Measurements from ENCODE around the gene INSRR. TPM values are rescaled to one million over a fixed set of nuclear protein-coding genes. Genes with fewer than 3 reads are reported as not detected.

The INSRR gene
- total RNA-seq, 1 experiment from 2014 or later = not detected

GRCh38 chr1:156853761-156854160, 5.2 kb downstream of the INSRR start:
- POLR2A ChIA-PET (ENCODE audit: unreplicated experiment) = interaction anchor here (0.5 kb wide), 1 partner anchor 261 kb away, joined by 4 read pairs; no protein-coding TSS in a partner anchor
- H3K27ac ChIP-seq = no peak overlapping the region
- CTCF ChIA-PET = no interaction called here

GRCh38 chr1:156852418-156852874, 6.5 kb downstream of the INSRR start:
- Histone ChIP-seq H3K4me3 (no peak overlapping the region), H3K79me2 (ENCODE audit: low read depth) (no peaks in the 10 kb centered on the region), H2AFZ (no peak overlapping the region), H4K20me1 (ENCODE audit: insufficient read depth) (no peaks in the 10 kb centered on the region; the same call in 1 of the 2 replicates), H3K9me3 (ENCODE audit: insufficient read depth, low read depth) (no peaks in the 10 kb centered on the region), H3K4me1 (replicated peaks; ENCODE audit: insufficient read depth) (no peaks in the 10 kb centered on the region), H3K27me3 (ENCODE audit: insufficient read depth, low read depth) (peaks cover 28% of the 10 kb centered on the region), H3K27ac (no peak overlapping the region), H3K9me2 (ENCODE audit: insufficient read depth) (no peaks in the 10 kb centered on the region), H3K36me3 (ENCODE audit: low read depth) (no peaks in the 10 kb centered on the region), H3F3A (ENCODE audit: insufficient read depth, low read depth) (no peaks in the 10 kb centered on the region), H3K4me2 (no peak overlapping the region)
- BruUV-seq (replicated peaks) = no TSS peak
- peak in 1 of 2 experiments; percentile 17 for DNase-seq
- intact Hi-C loops (cut with micrococcal nuclease; ENCODE audit: unreplicated experiment) = no loop called here
- CTCF ChIA-PET = no interaction called here
- POLR2A ChIA-PET (ENCODE audit: unreplicated experiment) = no interaction called here
- no peak for TF ChIP-seq CTCF (conservative IDR thresholded peaks at IDR 0.05)
- no peak for TF ChIP-seq EZH2 (IDR thresholded peaks at IDR 0.05; ENCODE audit: low read depth)

More at GRCh38 chr1:156853761-156854160, 5.2 kb downstream of the INSRR start:
- H3K4me3 ChIP-seq = no peak overlapping the region
- no peak overlapping the region for H3K4me2 ChIP-seq
- no peaks in the 10 kb centered on the region for H3K9me3 ChIP-seq (ENCODE audit: insufficient read depth, low read depth)
- no peaks in the 10 kb centered on the region for H3K79me2 ChIP-seq (ENCODE audit: low read depth)
- no peak overlapping the region for H2AFZ ChIP-seq
- no peaks in the 10 kb centered on the region; the same call in 1 of the 2 replicates for H4K20me1 ChIP-seq (ENCODE audit: insufficient read depth)
- no peaks in the 10 kb centered on the region for H3K4me1 ChIP-seq (replicated peaks; ENCODE audit: insufficient read depth)
- peaks cover 29% of the 10 kb centered on the region for H3K27me3 ChIP-seq (ENCODE audit: insufficient read depth, low read depth)
- no peaks in the 10 kb centered on the region for H3K36me3 ChIP-seq (ENCODE audit: low read depth)
- no peak for DNase-seq
- TF ChIP-seq CTCF (conservative IDR thresholded peaks at IDR 0.05) (no peak), EZH2 (IDR thresholded peaks at IDR 0.05; ENCODE audit: low read depth) (no peak)
- no peaks in the 10 kb centered on the region for H3F3A ChIP-seq (ENCODE audit: insufficient read depth, low read depth)
- H3K9me2 ChIP-seq (ENCODE audit: insufficient read depth) = no peaks in the 10 kb centered on the region
- intact Hi-C loops (cut with micrococcal nuclease; ENCODE audit: unreplicated experiment) = no loop called here
- no TSS peak for BruUV-seq (replicated peaks)

- Histone ChIP-seq H3K4me3 (no peak overlapping the region), H3K36me3 (ENCODE audit: low read depth) (no peaks in the 10 kb centered on the region), H4K20me1 (ENCODE audit: insufficient read depth) (no peaks in the 10 kb centered on the region; the same call in 1 of the 2 replicates), H2AFZ (no peak overlapping the region), H3K27ac (no peak overlapping the region), H3K27me3 (ENCODE audit: insufficient read depth, low read depth) (peaks cover 27% of the 10 kb centered on the region), H3K9me2 (ENCODE audit: insufficient read depth) (no peaks in the 10 kb centered on the region), H3K79me2 (ENCODE audit: low read depth) (no peaks in the 10 kb centered on the region), H3K4me1 (replicated peaks; ENCODE audit: insufficient read depth) (no peaks in the 10 kb centered on the region), H3K9me3 (ENCODE audit: insufficient read depth, low read depth) (no peaks in the 10 kb centered on the region), H3K4me2 (no peak overlapping the region), H3F3A (ENCODE audit: insufficient read depth, low read depth) (no peaks in the 10 kb centered on the region)
- ChIA-PET POLR2A (ENCODE audit: unreplicated experiment) (no interaction called here), CTCF (no interaction called here)
- TF ChIP-seq CTCF (conservative IDR thresholded peaks at IDR 0.05) (no peak), EZH2 (IDR thresholded peaks at IDR 0.05; ENCODE audit: low read depth) (no peak)
- no TSS peak for BruUV-seq (replicated peaks)
- no peak for DNase-seq
- intact Hi-C loops (cut with micrococcal nuclease; ENCODE audit: unreplicated experiment) = no loop called here
Measured at GRCh38 chr1:156851779-156852417, 7.0 kb downstream of the INSRR start.

Data from PC-9 (cell line).